K562 (cell line): Measurements from ENCODE around the gene TTLL10. TPM values are rescaled to one million over a fixed set of nuclear protein-coding genes. Genes with fewer than 3 reads are reported as not detected.

Source experiments
- ATAC-seq: fragments of 200-7000 bp; cut with Tn5 transposase; 3 replicates; pipeline ENCODE4 v1.9.1; 2020; ENCODE audit warnings: moderate library complexity
- BruUV-seq: library from RNA; stranded (reverse); fragments of 400-500 nt; replicated peaks from 2 replicates; lab custom pipeline; 2021; lab: Mats Ljungman, UMichigan
- CTCF ChIA-PET: fragments of 300-600 bp; formaldehyde crosslinking; extraction: SDS; loops from one replicate; lab custom pipeline; 2021; ENCODE audit warnings: low intra/inter-chr PET ratio; lab: Yijun Ruan, JAX
- POLR2A ChIA-PET: fragments of 300-600, 350-650 bp; sonication (Branson Sonifier 250); formaldehyde crosslinking; extraction: SDS; loops from one replicate; lab custom pipeline; 2021; ENCODE audit warnings: antibody characterized with exemption, inconsistent platforms; lab: Yijun Ruan, JAX
- DNase-seq, 4 experiments: peaks; one replicate each; pipeline versions ENCODE4 v3.0.0 to v3.0.0-alpha.2; 2011 to 2018; ENCODE audit warnings: low spot score in 3 of 4, mixed read lengths in 3 of 4; ENCODE audit errors: extremely low read depth in 1 of 4
- FAIRE-seq: peaks from 2 replicates; lab custom pipeline; 2011; peaks lifted over from hg19 to GRCh38; lab: Jason Lieb, UNC
- H2AFZ ChIP-seq: 2 replicates; pipeline ENCODE4 v1.6.0; 2011; ENCODE audit warnings: low read depth, low read length, control low read depth, inconsistent platforms
- H3K27ac ChIP-seq: fragments of 200-600 bp; 3 replicates; pipeline ENCODE4 v1.8.0; 2011; ENCODE audit warnings: low read depth, mild to moderate bottlenecking, control low read depth, inconsistent platforms, low read length, moderate library complexity, mixed read lengths; ENCODE audit errors: extremely low read depth
- H3K27me3 ChIP-seq, 2 experiments: fragments of 300-600 bp in 1 of 2; 2 replicates in 1 of 2; 3 replicates in 1 of 2; pipeline versions ENCODE4 v1.6.0 to v1.8.0; 2011; ENCODE audit warnings: inconsistent platforms in 2 of 2, low read length in 2 of 2, mild to moderate bottlenecking in 1 of 2, mixed read lengths in 1 of 2, moderate library complexity in 1 of 2; ENCODE audit not compliant: control insufficient read depth in 2 of 2, insufficient read depth in 2 of 2
- H3K36me3 ChIP-seq: fragments of 300-600 bp; 3 replicates; pipeline ENCODE4 v1.8.0; 2011; ENCODE audit warnings: mild to moderate bottlenecking, low read length, inconsistent platforms; ENCODE audit not compliant: control insufficient read depth, insufficient read depth
- H3K4me1 ChIP-seq, 2 experiments: fragments of 200-600 bp in 1 of 2; replicated peaks in 1 of 2; 2 replicates in 1 of 2; 3 replicates in 1 of 2; pipeline versions ENCODE4 v1.5.1 to v1.8.0; 2011; ENCODE audit warnings: inconsistent platforms in 2 of 2, low read length in 2 of 2, mild to moderate bottlenecking in 1 of 2, mixed read lengths in 1 of 2, moderate library complexity in 1 of 2; ENCODE audit not compliant: control insufficient read depth in 2 of 2, insufficient read depth in 2 of 2
- H3K4me2 ChIP-seq: 2 replicates; pipeline ENCODE4 v1.6.1; 2011; ENCODE audit warnings: low read length, control low read depth, inconsistent platforms, mixed read lengths; ENCODE audit not compliant: insufficient read depth
- H3K4me3 ChIP-seq: fragments of 200-600 bp; sonication (generic), shearing (Covaris generic); 2 replicates; pipeline ENCODE4 v1.5.1; 2016; ENCODE audit warnings: control low read depth, inconsistent platforms
- H3K79me2 ChIP-seq: fragments of 200-600 bp; 3 replicates; pipeline ENCODE4 v1.8.0; 2011; ENCODE audit warnings: low read length, inconsistent platforms; ENCODE audit not compliant: control insufficient read depth, insufficient read depth
- H3K9ac ChIP-seq, 2 experiments: 2 replicates each; pipeline versions ENCODE4 v1.6.0 to v1.6.1; 2011; ENCODE audit warnings: low read depth in 2 of 2, low read length in 2 of 2, control low read depth in 1 of 2, inconsistent platforms in 1 of 2, mild to moderate bottlenecking in 1 of 2, mixed read lengths in 1 of 2; ENCODE audit not compliant: insufficient read depth in 1 of 2
- H3K9me1 ChIP-seq: one replicate; pipeline ENCODE4 v1.6.0; 2011; ENCODE audit warnings: inconsistent platforms, mild to moderate bottlenecking, low read length, moderate library complexity; ENCODE audit not compliant: control insufficient read depth, insufficient read depth
- H3K9me3 ChIP-seq: replicated peaks from 2 replicates; pipeline ENCODE4 v1.5.1; 2011; ENCODE audit warnings: low read depth, low read length, inconsistent platforms; ENCODE audit not compliant: control insufficient read depth, insufficient read depth
- H4K20me1 ChIP-seq: replicated peaks from 2 replicates; pipeline ENCODE4 v1.6.1; 2011; ENCODE audit warnings: low read length, inconsistent platforms, mixed read lengths; ENCODE audit not compliant: control insufficient read depth, insufficient read depth
- ARID1B ChIP-seq: fragments of 450-650 bp; IDR thresholded peaks from 2 replicates; pipeline ENCODE4 v1.6.1; 2016; ENCODE audit warnings: antibody characterized with exemption, mild to moderate bottlenecking, inconsistent platforms
- CBFB ChIP-seq: sonication (generic); formaldehyde crosslinking; IDR thresholded peaks from 2 replicates; pipeline ENCODE4 v1.4.0; 2020; ENCODE audit warnings: mild to moderate bottlenecking, missing genetic modification reagents
- CBX3 ChIP-seq, 2 experiments: IDR thresholded peaks; 1 replicate in 1 of 2; 2 replicates in 1 of 2; pipeline ENCODE4 v1.6.1; 2012; ENCODE audit warnings: inconsistent platforms in 2 of 2, low read length in 2 of 2, borderline replicate concordance in 1 of 2, control low read depth in 1 of 2
- CBX5 ChIP-seq: IDR thresholded peaks from 2 replicates; pipeline ENCODE4 v1.6.1; 2014; ENCODE audit warnings: low read depth, borderline replicate concordance
- FOXP1 ChIP-seq: sonication (generic); formaldehyde crosslinking; IDR thresholded peaks from 2 replicates; pipeline ENCODE4 v1.8.0; 2022; ENCODE audit warnings: mild to moderate bottlenecking, missing genetic modification reagents
- GTF2F1 ChIP-seq: IDR thresholded peaks from 2 replicates; pipeline ENCODE4 v1.6.1; 2011; ENCODE audit warnings: low read depth, low read length, improper control_type of control experiment
- HNRNPLL ChIP-seq: fragments of 200-400 bp; formaldehyde crosslinking; IDR thresholded peaks from 2 replicates; pipeline ENCODE4 v1.6.1; 2017; ENCODE audit warnings: low read length, low read depth, mild to moderate bottlenecking; ENCODE audit not compliant: poor library complexity, severe bottlenecking
- IRF2 ChIP-seq: sonication (generic); formaldehyde crosslinking; IDR thresholded peaks from 2 replicates; pipeline ENCODE4 v1.8.1; 2022; ENCODE audit warnings: mild to moderate bottlenecking, missing genetic modification reagents
- KDM1A ChIP-seq, 2 experiments: fragments of 450-650 bp; IDR thresholded peaks; 2 replicates each; pipeline ENCODE4 v1.6.1; 2016; ENCODE audit warnings: mild to moderate bottlenecking in 2 of 2
- NRF1 ChIP-seq, 2 experiments: fragments of 450-650 bp; IDR thresholded peaks in 1 of 2; conservative IDR thresholded peaks in 1 of 2; 2 replicates each; pipeline ENCODE4 v1.6.1; 2014; ENCODE audit warnings: mild to moderate bottlenecking in 2 of 2
- NUFIP1 ChIP-seq: fragments of 450-650 bp; IDR thresholded peaks from 2 replicates; pipeline ENCODE4 v1.6.1; 2018; ENCODE audit not compliant: partially characterized antibody
- POLR2A ChIP-seq: fragments of 450-650 bp; conservative IDR thresholded peaks from 2 replicates; pipeline ENCODE4 v1.6.1; 2016
- SAP30 ChIP-seq: fragments of 200-600 bp; sonication (generic); IDR thresholded peaks from 2 replicates; pipeline ENCODE4 v1.6.1; 2012; ENCODE audit warnings: borderline replicate concordance, low read depth, mild to moderate bottlenecking, moderate library complexity, low read length, control low read depth, inconsistent platforms; ENCODE audit not compliant: insufficient read depth, poor library complexity, severe bottlenecking
- SREBF2 ChIP-seq: sonication (generic); formaldehyde crosslinking; IDR thresholded peaks from 2 replicates; pipeline ENCODE4 v1.4.0; 2020; ENCODE audit warnings: mild to moderate bottlenecking, missing genetic modification reagents
- TFAM ChIP-seq: fragments of 250-450 bp; sonication (Bioruptor Pico); conservative IDR thresholded peaks from 2 replicates; pipeline ENCODE4 v1.5.0; 2021; ENCODE audit warnings: mild to moderate bottlenecking, moderate library complexity
- ZKSCAN1 ChIP-seq: fragments of 150-350 bp; IDR thresholded peaks from 2 replicates; pipeline ENCODE4 v1.6.1; 2016; ENCODE audit warnings: low read depth, low read length
- ZNF551 ChIP-seq: fragments of 250-450 bp; sonication (Bioruptor Pico); IDR thresholded peaks from 2 replicates; pipeline ENCODE4 v1.5.0; 2021; ENCODE audit warnings: mild to moderate bottlenecking, moderate library complexity
- WGBS: fragments of 100-300 bp; shearing (Covaris generic); methylation state at CpG from one replicate; pipeline ENCODE4 v1.1.6; 2016; ENCODE audit warnings: low coverage, mixed read lengths; ENCODE audit not compliant: insufficient coverage; ENCODE audit errors: missing lambda C conversion rate; 5-methylcytosine and 5-hydroxymethylcytosine counted together
- in situ Hi-C: fragments of 300-500 bp; cut with MboI; formaldehyde crosslinking; loops from 4 replicates; pipeline ENCODE4 v1.15.0; 2018; ENCODE audit warnings: inconsistent platforms, mixed read lengths
- intact Hi-C: fragments of 100-400 bp; cut with micrococcal nuclease; formaldehyde crosslinking; loops from 2 replicates; pipeline ENCODE4 v1.14.2; 2022
- polyA plus RNA-seq, 8 experiments: library from polyadenylated mRNA; depleted of rRNA in 4 of 8; stranded (reverse) in 5 of 8; unstranded in 3 of 8; fragments of >200 nt; fragmentation: Nextera tagmentation in 2 of 8; fragmentation: Illumina TruSeq in 1 of 8; extraction: Ambion mirVana in 2 of 8; extraction: Trizol in 1 of 8; gene quantifications; 2 replicates each; pipeline versions ENCODE4 v1.2.1 to v1.2.3, GENCODE V29; 2011 to 2014; ENCODE audit warnings: inconsistent platforms in 1 of 8, missing spikeins in 1 of 8
- total RNA-seq, 7 experiments: library from RNA; depleted of rRNA in 6 of 7; stranded (reverse); fragments of >200 nt in 6 of 7; fragmentation: Illumina TruSeq in 2 of 7; extraction: Trizol in 2 of 7; gene quantifications; 2 replicates each; pipeline versions ENCODE4 v1.2.1 to v1.2.3, GENCODE V29; 2011 to 2021; ENCODE audit warnings: low replicate concordance in 1 of 7
- TF ChIP-seq, protein P1 (sequence below): fragments of 200-800 bp; sonication (Bioruptor generic); IDR thresholded peaks from 2 replicates; pipeline ENCODE4 v1.6.1; 2017; ENCODE audit warnings: missing genetic modification characterization, missing compliant biosample characterization
- TF ChIP-seq, protein P2 (sequence below): fragments of 250-450 bp; sonication (Bioruptor Pico); IDR thresholded peaks from 2 replicates; pipeline ENCODE4 v1.4.0; 2020; ENCODE audit warnings: mild to moderate bottlenecking, moderate library complexity

TTLL10 gene
- total and polyA plus RNA-seq, 9 of the 15 experiments (the other 6 are each of a cell fraction or from before 2014, with no cell fraction given), result not detected

DNA sequence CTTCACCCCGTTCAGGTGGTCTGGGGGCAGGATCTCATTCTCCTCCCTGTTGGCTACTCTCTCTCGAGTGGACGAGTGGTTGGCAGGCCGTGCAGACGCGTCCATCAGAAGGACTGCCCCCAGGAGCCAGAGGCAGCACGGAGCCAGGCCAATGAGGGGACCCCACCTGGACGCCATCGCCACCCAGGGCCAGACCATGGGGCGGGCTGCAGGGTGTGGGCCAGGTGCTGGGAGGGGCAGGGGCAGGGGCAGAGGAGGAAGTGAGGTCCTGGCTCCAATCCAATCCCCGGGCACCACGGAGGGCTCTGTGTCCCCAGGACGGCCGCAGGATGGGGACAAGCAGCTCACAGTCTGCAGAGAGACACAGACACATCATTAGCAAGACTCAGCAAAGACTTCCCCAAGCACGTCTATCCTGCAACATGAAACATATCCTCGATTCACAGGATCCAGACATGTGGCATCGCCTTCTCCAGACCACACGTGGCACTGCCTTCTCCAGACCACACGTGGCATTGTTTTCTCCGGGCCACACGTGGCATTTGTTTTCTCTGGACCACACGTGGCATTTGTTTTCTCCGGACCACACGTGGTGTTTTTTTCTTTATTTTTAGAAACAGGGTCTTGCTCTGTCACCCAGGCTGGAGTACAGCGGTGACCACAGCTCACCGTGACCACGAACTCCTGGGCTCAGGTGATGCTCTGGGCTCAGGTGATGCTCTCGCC is 55.1 kb downstream of the TTLL10 start:
- Histone ChIP-seq H3K36me3 (peaks cover 71% of the 10 kb centered on the region; the same call in 2 of the 3 replicates), H3K9me1 (no peaks in the 10 kb centered on the region), H3K27me3 (no peaks in the 10 kb centered on the region), H3K9ac (no peak overlapping the region; a peak in 1 of 4 replicates), H3K4me1 (peaks cover 6 to 72% of the 10 kb centered on the region in 2 experiments; a peak in 4 of 5 replicates), H3K4me2 (no peak overlapping the region), H3K27ac (no peak overlapping the region), H2AFZ (no peak overlapping the region), H3K9me3 (peaks cover 9% of the 10 kb centered on the region), H3K4me3 (no peak overlapping the region), H4K20me1 (peaks cover 6% of the 10 kb centered on the region; the same call in 1 of the 2 replicates), H3K79me2 (peaks cover 89% of the 10 kb centered on the region)
- FAIRE-seq (no peak), ATAC-seq (no peak), DNase-seq (no peak)
- ChIA-PET POLR2A (interaction anchor here (0.6 to 1.5 kb wide), 5 partner anchors 9 to 356 kb away, joined by 3 to 4 read pairs (median 3); no protein-coding TSS in a partner anchor), CTCF (no interaction called here)
- BruUV-seq, result no TSS peak
- in situ Hi-C loops (no loop called here), intact Hi-C loops (no loop called here)
- 98% methylated on average over 24 of the region's 28 CpGs for WGBS
- no peak for TF ChIP-seq CBX5
- TF ChIP-seq, protein P1, sequence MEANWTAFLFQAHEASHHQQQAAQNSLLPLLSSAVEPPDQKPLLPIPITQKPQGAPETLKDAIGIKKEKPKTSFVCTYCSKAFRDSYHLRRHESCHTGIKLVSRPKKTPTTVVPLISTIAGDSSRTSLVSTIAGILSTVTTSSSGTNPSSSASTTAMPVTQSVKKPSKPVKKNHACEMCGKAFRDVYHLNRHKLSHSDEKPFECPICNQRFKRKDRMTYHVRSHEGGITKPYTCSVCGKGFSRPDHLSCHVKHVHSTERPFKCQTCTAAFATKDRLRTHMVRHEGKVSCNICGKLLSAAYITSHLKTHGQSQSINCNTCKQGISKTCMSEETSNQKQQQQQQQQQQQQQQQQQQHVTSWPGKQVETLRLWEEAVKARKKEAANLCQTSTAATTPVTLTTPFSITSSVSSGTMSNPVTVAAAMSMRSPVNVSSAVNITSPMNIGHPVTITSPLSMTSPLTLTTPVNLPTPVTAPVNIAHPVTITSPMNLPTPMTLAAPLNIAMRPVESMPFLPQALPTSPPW (CRISPR knock-in tag), result no peak
- no peak for TF ChIP-seq FOXP1
- TF ChIP-seq SREBF2 (CRISPR knock-in tag), result no peak
- TF ChIP-seq CBFB (CRISPR knock-in tag), result no peak
- no peak for TF ChIP-seq ZKSCAN1
- TF ChIP-seq POLR2A, result no peak
- no peak for TF ChIP-seq NUFIP1
- no peak for TF ChIP-seq IRF2 (CRISPR knock-in tag)
- TF ChIP-seq CBX3 (IDR thresholded peaks at IDR 0.05; ENCODE audit: borderline replicate concordance in 1 of 2, low read length in 2 of 2), result peak in 1 of 2 experiments; percentile 24; a peak in 1 of 3 replicates
- TF ChIP-seq NRF1 (conservative IDR thresholded peaks at IDR 0.05 in 1 of 2, IDR thresholded peaks at IDR 0.05 in 1 of 2), result no peak
- TF ChIP-seq SAP30, result no peak
- TF ChIP-seq TFAM (CRISPR knock-in tag), result no peak
- TF ChIP-seq ARID1B, result no peak
- TF ChIP-seq HNRNPLL, result no peak
- TF ChIP-seq, protein P2, sequence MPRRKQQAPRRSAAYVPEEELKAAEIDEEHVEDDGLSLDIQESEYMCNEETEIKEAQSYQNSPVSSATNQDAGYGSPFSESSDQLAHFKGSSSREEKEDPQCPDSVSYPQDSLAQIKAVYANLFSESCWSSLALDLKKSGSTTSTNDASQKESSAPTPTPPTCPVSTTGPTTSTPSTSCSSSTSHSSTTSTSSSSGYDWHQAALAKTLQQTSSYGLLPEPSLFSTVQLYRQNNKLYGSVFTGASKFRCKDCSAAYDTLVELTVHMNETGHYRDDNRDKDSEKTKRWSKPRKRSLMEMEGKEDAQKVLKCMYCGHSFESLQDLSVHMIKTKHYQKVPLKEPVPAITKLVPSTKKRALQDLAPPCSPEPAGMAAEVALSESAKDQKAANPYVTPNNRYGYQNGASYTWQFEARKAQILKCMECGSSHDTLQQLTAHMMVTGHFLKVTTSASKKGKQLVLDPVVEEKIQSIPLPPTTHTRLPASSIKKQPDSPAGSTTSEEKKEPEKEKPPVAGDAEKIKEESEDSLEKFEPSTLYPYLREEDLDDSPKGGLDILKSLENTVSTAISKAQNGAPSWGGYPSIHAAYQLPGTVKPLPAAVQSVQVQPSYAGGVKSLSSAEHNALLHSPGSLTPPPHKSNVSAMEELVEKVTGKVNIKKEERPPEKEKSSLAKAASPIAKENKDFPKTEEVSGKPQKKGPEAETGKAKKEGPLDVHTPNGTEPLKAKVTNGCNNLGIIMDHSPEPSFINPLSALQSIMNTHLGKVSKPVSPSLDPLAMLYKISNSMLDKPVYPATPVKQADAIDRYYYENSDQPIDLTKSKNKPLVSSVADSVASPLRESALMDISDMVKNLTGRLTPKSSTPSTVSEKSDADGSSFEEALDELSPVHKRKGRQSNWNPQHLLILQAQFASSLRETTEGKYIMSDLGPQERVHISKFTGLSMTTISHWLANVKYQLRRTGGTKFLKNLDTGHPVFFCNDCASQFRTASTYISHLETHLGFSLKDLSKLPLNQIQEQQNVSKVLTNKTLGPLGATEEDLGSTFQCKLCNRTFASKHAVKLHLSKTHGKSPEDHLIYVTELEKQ, result no peak
- no peak for TF ChIP-seq ZNF551 (CRISPR knock-in tag)
- peak in 1 of 2 experiments; percentile 15; a peak in 1 of 4 replicates for TF ChIP-seq KDM1A (IDR thresholded peaks at IDR 0.05)
- no peak for TF ChIP-seq GTF2F1
